A673 (cell line): ENCODE results near the gene SPI1.

Experiments used
- CTCF ChIP-seq: fragments of 300-800, 200-600 bp; sonication (generic); conservative IDR thresholded peaks from 2 replicates; pipeline ENCODE4 v1.5.1; 2017; ENCODE audit warnings: low read depth, mild to moderate bottlenecking, antibody characterized with exemption, low read length, moderate library complexity, mixed read lengths
- EZH2 ChIP-seq: fragments of 200-600 bp; sonication (generic); IDR thresholded peaks from 2 replicates; pipeline ENCODE4 v1.6.1; 2017; ENCODE audit warnings: borderline replicate concordance, low read depth, mild to moderate bottlenecking, mixed read lengths, antibody characterized with exemption, low read length; ENCODE audit not compliant: poor library complexity, severe bottlenecking

DNA sequence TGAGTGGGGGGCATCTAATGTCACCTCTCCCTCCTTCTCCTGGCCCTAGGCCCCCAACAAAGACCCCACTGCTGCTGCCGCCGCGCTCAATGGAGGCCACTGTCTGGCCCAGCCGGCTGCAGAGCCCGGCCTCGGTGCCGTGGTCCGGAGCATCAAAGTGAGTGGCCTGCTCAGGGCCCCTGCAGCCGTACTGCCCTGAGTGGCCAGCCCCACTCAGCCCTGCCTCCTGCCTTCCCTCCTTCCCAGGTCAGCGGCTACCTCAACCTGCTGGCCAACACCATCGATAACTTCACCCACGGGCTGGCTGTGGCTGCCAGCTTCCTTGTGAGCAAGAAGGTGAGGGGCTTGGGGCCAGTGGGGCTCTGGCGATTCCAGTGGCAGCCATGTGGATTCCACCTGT lies 35.0 kb upstream of the SPI1 start:
- TF ChIP-seq CTCF = no peak
- TF ChIP-seq EZH2 = no peak
